ENCODE results near the gene CFAP90.

Gene CFAP90

GRCh38 chr5:7876867-7877266 is 25.9 kb upstream of the CFAP90 start:
- no peak for TF ChIP-seq CTCF (IDR thresholded peaks at IDR 0.05; ENCODE audit: borderline replicate concordance, control extremely low read depth, extremely low read depth, insufficient read depth, missing control alignments)
- no peak for DNase-seq (ENCODE audit: low spot score)
- in situ Hi-C loops (cut with MboI; ENCODE audit: low sequenced_read_pairs, unreplicated experiment): no loop called here

GRCh38 chr5:7875151-7875550 is 24.2 kb upstream of the CFAP90 start:
- no peak for TF ChIP-seq CTCF (IDR thresholded peaks at IDR 0.05; ENCODE audit: borderline replicate concordance, control extremely low read depth, extremely low read depth, insufficient read depth, missing control alignments)
- in situ Hi-C loops (cut with MboI; ENCODE audit: low sequenced_read_pairs, unreplicated experiment): no loop called here

GRCh38 chr5:7874639-7875038 is 23.7 kb upstream of the CFAP90 start:
- in situ Hi-C loops (cut with MboI; ENCODE audit: low sequenced_read_pairs, unreplicated experiment): no loop called here
- TF ChIP-seq CTCF (IDR thresholded peaks at IDR 0.05; ENCODE audit: borderline replicate concordance, control extremely low read depth, extremely low read depth, insufficient read depth, missing control alignments): no peak
- no peak for DNase-seq (ENCODE audit: low spot score)

More at GRCh38 chr5:7875151-7875550, 24.2 kb upstream of the CFAP90 start:
- DNase-seq (ENCODE audit: low spot score): no peak

- DNase-seq (ENCODE audit: low spot score): no peak
- no peak for TF ChIP-seq CTCF (IDR thresholded peaks at IDR 0.05; ENCODE audit: borderline replicate concordance, control extremely low read depth, extremely low read depth, insufficient read depth, missing control alignments)
- in situ Hi-C loops (cut with MboI; ENCODE audit: low sequenced_read_pairs, unreplicated experiment): no loop called here
Observed at GRCh38 chr5:7873216-7873615, 22.3 kb upstream of the CFAP90 start.

- in situ Hi-C loops (cut with MboI; ENCODE audit: low sequenced_read_pairs, unreplicated experiment): no loop called here
- no peak for TF ChIP-seq CTCF (IDR thresholded peaks at IDR 0.05; ENCODE audit: borderline replicate concordance, control extremely low read depth, extremely low read depth, insufficient read depth, missing control alignments)
- no peak for DNase-seq (ENCODE audit: low spot score)
Observed at GRCh38 chr5:7872517-7873130, 21.7 kb upstream of the CFAP90 start.

- in situ Hi-C loops (cut with MboI; ENCODE audit: low sequenced_read_pairs, unreplicated experiment): no loop called here
- DNase-seq (ENCODE audit: low spot score): no peak
- no peak for TF ChIP-seq CTCF (IDR thresholded peaks at IDR 0.05; ENCODE audit: borderline replicate concordance, control extremely low read depth, extremely low read depth, insufficient read depth, missing control alignments)
Observed at GRCh38 chr5:7871653-7872052, 20.7 kb upstream of the CFAP90 start.

Data from GM13976 (cell line).